Measurements from ENCODE around the gene MATCAP1.

The MATCAP1 gene

DNA sequence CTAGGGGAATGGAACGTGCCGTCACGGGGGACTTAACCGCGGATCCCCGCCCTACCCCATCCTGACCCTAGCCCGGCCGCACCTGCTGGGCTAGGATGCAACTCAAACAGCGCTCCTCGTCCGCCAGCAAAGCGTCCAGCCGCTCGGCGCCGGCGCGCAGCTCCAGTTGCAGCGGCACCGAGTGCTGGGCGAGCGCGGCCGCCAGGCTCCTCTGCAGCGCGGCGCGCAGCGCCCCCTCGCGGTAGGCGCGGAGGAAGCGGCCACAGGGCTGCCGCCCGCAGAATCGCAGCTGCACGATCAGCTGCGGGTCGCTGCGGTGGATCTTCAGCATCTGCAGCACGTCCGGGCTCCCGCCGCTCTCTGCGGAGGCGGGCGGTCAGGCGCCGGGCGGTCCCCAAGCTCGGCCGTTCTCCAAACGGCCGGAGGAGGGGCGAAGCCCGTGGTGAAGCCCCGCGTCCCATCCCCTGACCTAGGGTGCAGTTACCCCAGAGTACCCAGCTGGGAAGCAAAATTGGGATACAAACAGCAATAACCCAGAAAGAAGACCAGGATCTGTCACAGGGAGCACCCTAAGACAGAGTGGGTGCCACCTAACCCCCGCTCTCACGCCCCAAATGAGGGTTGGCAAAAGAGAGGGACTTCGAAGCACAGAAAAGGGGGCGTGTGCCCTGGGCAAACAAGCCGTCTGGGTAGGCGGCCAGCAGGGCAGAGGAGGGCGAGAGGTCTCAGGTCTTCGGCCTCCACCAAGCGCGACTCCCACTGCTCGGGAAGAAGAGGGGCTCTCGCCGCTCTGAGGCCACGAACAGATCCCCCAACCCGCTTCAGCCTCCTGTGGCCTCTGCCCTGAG lies 28.2 kb downstream of the MATCAP1 start:
- DNase-seq: peak; percentile 62

DNA sequence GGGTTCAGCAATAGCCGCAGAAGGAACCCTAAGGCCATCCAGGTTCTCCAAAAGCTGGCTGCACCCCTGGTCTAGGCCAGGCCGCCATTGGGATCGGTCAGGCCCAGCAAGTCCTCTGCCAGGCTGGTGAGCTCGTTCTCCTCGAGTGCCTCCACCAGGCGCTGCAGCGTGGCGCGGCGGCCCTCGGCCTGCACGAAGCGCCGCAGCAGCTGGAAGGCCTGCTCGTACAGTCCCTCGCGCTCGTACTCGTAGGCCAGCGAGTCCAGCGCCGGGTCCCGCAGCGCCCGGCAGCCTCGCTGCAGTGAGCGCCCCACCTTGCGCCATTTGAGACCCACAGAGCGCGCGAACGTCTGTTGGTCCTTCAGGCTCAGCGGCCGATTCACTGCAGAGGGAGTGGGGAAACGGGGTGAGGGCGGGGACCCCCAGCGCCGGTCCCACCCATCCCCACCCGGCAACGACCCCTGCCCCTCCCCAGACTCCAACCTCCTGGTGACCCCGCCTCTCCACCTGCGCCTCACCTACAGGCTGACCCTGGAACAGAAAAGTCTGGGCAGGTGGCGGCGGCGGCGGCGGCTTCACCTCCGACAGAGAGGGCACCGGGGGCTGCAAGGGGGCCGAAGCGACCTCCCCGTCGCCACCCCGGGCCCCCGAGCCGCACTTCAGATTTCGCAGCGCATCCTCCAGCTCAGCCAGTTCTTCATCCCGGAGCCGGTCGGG lies 29.0 kb downstream of the MATCAP1 start:
- DNase-seq: no peak

DNA sequence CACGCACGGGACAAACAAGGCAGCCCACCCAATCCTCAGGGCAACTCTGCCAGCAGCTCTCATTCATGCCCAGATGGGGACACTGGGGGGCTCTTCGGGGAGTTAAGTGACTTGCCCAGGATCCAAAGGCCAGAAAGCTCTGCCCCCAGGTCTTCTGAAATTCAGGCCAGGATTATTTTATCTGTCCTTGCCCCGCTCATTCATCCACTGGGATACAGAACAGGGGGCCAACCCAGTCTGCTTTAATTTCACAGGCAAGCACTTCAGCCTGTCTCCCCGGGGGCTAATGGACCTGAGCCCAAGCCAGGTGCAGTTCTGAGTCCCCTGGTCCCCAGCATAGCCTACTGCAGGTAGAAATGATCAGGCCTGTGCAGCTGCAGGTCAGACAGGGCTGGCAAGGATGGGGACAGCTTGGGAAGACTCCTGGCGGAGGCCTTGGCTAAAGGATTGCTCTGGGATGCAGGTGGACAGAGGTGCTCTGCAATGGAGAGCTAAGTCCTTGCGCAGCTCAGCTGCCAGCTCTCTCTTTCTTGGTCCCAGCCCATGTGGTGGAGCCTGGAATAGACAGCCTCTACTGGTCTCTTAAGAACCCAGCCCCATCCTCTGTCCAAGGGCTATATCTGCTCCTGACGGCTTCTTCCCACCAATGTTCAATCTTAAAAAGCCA lies 32.2 kb downstream of the MATCAP1 start:
- no peak for DNase-seq

DNA sequence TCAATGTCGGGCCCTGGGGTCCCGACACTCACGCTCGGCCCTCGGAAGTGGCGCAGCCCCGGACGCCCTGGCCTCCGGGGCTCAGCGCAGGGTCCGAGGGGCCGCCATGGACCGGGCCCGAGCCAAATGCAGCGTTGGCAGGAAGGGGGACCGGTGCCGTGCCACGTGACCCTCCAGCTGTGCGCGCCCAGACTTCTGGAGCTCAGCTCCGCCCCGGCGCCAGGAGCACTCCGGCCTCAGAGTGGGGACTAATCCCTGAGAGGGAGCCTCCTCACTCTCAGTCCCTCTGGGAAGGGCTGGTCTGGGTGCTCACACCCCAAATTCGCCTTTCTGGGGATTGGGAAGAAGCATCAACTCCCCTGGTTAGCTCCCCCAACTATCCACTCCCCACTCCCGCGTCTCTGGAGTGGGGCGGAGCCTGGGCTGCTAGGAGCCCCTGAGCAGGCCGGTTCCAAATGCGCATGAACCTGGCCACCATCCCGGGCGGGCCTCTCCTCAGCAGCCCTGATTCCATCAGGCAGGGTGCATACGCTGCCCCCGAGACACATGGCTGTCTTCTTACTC lies 32.8 kb downstream of the MATCAP1 start, which contains the start of gene B3GNT9:
TSS of gene B3GNT9 (minus strand) at position 166 of the 564 bp plus-strand sequence. CDS start 513 bp downstream, outside the sequence.
- DNase-seq: peak; percentile 75

DNA sequence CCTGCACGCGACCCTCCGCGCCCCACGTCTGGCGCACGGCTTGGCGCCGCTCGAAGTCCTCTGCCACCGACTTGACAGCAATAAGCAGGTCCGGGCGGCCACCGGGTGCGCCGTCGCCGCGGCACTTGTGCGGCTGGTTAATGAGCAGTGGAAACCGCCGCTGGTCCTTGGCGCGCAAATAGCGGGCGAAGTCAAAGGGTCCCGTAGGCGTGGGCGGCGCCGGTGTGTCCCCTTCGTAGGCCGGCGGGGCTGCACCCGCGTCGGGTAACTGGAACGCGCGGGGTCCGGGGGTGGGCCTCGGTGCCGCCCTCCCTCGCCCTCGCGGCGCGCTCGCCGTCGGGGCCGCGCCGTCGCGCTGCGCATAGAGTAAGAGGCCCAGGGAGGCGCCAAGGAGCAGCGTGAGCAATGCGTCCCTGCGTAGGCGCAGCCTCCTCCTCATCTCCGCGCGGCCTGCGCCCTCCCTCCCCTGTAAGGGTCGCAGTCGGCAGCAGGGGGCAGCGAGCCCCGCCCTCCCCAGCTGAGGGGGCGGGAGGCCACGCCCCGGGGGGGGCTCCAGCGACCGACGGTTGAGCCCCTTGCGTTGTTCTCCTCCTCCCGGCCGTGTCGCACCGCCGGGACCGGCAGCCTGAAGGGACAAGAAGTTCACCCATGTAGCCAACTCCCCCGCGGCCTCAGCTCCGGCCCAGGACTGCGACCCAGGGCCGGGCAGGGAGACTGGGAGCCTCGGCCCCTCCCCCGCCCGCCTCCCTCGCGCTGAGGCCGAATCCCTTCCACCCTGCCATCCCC lies 33.5 kb downstream of the MATCAP1 start:
- DNase-seq: peak; percentile 78

DNA sequence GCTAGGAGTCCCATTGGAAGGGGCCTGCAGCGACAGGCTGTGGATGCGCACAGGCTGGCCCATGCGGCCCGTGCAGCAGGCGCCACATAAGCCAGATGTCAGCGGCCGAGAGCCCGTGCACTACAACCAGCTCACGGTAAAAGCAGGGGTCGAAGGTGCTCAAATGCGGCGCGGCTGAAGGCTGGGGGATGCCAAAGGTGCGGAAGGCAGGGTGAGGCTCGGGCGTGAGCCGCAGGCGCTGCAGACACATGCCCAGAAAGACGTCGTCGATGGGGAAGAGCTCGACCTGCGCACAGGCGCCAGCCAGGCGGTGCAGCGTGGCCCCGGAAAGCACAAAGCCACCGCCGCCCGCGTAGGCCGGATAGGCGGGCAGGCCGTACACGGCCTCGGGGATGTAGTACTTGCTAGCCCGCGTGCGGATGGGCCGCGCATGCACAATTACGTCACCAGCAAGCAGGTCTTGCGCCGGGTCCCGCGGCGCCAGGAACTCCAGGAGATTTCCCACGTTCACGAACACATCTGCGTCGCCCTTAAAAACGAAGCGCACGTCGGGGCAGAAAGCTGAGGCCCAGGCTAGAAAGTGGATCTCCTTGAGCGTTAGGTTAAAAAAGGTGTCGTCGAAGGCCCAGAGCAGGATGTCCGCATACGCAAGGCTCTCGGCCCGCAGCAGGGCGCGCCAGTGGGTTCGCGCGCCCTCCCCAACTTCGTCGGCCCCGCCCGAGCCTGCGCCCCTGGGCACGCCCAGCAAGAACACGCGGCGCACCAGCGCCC lies 34.3 kb downstream of the MATCAP1 start:
- no peak for DNase-seq

DNA sequence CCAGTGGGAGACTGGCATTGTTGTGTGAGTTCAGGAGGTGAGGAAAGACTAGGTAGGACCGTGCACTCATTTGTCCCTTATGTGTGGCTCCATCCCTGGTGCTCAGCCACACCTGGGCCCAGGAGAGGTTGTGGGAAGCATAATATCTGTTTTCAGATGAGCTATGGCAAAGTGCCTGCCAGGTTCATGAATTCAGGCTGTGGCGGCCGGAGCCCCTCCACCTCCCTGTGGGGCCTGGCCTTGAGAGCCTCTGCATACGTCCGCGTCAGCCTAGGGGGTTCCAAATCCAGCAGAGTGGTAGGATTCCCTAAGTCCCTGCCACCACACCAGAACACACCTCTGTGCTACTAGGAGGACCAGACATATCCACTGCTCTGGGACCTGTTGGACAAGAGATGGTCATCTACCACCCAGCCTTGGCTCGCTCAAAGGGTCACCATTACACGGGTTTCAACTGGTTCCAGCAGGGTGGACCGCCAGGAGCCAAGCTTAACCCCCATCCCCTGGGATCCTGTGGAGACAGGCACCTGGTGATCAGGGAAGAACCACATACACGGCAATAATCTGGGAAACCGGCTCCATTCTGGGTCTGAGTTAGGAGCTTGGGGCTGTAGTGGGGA lies 35.0 kb downstream of the MATCAP1 start:
- no peak for DNase-seq

DNA sequence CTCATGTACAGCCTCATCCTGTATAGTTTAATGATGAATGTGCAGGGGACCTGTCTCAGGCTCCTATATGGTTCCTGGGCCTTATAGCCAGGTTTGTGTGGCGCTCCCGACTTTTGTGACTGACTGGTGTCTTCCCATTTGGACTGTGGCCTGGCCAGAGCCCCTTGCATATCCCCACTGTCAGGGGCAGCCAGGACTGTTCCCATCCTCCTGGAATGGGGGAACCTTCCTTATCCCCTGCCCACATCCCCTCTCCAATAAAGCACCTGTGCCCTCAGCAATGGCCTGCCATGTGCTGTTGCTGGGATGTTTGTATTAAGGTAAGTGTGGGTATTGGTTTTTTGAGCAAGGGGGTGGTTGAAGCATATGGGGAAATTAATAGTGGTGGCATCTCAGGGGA lies 35.5 kb downstream of the MATCAP1 start:
- DNase-seq: no peak

DNA sequence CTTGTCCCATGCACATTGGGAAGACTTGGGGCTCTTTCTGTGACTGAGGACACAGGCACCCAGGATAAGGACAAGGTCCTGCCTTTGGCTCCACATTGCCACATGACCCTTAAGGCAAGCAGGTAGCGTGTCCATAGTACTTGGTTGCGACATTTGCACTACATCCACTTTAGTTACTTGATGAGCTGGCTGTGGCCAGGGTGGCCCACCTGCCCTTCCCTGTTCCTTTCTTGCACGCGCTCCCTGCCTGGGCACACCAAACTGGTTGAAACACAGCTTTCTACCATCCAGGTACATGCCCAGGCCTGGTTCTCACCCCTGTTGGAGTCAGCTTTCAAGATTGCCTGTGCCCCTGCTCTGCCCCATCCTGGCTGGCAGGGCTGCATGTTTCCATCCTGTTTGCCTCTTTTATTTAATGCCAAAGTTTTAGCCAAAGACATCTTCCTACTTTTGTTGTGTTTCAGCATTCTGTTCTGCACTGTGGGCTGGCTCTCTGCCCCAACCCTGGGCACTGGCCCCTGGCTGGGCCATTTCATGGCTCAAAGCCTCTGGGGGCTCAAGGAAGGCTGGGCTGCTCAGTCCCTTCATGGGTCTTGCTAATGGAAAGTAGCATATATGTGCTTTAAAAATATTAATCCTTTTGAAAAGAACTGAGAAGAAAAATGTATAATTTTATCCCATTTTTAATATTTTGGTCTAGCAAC lies 36.2 kb downstream of the MATCAP1 start:
- no peak for DNase-seq

DNA sequence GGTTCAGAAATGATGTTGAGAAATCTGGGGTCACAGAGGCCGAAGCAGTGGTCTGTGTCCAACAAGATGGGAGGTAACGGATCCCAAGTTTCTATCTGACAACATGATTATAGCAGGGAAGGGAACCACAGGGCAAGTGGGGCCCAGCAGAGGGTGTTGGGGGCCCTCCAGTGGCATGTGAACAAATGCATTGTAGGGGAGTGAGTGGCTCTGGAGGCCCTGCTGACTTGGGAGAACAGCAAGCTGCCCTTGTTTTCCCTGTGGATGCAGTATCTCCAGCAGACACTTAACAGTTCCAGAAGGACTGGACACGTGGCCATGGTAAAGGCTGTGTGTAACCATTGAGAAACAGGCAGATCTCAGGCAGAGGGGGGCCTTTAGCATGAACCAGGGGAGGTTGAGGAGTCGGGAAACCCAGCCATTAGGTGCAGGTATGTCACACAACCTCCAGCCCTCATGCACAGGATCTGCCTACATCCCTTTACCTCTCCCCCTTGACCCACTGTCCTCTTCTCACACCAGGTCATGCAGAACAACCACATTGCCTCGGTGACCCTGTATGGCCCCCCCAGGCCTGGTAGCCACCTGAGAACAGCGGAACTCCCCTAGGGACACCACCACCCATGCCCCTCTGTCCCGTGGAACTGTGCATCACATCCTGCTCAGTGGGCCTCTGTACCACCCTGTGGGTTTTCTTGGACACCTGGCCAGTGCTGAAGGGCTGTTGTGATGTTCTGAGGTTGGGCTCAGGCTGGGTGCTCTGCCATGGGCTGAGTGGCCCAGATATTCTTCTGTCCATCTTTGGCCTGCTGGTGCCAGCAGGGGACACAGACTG lies 37.0 kb downstream of the MATCAP1 start:
- no peak for DNase-seq

DNA sequence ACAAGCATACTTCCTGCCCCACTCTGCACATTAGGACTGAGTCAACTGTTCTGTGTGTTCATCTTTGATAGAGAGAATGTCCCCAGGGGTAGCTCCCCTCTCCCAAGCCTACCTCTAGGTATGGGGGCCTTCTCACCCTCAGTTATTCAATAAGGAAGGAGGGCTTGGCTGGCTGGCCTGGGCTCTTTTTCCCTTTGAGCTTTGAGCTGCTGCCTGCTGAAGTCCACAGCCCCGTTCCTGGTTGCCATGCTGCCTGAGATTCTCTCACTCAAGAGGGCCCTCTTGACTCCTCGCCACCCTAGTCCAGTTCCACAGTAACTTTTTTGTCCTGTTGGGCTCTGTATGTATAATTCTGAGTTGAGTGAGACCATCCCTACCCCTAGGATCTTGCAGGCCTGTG lies 38.0 kb downstream of the MATCAP1 start:
- no peak for DNase-seq

DNA sequence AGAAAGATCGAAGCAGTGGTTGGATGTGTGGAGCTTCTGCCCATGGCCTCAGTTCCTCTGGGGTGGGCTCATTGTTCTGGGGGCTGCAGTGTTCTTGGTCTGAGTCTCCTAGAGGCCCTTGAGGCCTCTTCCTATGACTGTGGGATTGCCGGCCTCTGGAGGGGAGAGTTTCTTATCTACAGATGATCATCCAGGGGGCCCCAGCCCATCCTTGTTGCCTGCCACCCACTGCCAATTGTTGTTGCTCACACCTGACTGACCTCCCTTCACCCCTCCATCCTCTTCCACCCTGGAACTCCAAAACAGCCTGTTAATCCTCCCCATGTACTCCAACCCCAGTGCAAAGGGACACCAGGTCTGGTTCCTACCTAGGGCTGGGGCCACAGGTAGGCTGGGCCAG lies 38.8 kb downstream of the MATCAP1 start:
- no peak for DNase-seq

DNA sequence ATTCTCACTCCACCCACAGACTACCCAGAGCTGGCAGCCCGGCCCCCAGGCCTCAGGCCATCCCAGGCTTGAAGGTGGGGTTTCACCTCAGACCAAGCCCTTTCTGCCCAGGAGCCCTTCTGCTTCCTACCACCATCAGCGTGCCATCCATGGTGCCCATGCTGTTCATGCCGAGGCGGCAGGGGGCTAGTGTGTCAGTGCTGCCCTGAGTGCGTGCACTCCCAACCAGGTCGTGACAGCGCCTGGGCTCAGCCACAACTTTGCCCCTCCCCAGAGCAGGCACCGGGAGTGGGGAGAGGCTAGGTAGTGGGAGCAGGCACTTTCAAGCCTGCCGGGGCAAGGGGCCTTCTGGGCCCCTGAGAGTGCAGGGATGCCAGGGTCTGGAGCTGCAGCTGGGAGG lies 41.4 kb downstream of the MATCAP1 start:
- DNase-seq: no peak

DNA sequence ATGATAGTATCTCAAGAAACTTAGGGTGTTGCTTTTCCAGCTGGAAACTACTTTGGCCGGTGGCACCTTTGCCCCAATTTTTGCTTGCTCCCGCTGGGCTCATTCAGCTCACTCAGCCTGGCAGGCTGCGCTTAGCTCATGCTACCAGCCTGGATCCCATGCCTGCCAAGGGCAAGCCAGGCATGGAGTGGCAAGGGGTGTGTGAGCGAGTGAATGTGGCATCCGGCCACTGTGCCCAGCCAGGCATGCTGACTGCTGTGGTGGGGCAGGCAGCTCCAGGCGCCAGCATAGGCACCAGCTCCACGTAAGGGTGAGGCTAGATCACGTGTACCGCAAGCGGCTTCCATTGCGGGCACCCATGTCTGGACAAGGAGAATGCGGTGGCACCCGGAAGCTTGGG lies 42.4 kb downstream of the MATCAP1 start:
- DNase-seq: no peak

DNA sequence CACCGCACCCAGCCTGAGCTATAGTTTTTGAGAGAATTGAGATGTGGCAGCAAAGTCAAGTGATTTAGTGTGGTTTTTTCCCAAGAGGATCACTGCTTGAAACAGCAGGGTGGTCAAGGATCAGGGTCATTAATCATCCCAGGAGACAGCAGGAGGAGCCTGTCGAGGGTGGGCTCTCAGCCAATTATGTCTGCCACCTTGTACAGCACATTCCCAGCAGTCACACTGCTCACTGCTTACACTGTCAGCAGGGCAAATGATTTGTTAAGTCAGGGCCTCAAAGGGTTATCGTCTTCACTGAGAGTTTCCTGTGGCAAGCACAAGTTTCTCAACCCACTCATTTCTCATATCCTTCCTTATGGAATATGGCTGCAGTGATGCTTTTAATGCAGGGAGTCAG lies 46.2 kb downstream of the MATCAP1 start:
- DNase-seq: no peak

DNA sequence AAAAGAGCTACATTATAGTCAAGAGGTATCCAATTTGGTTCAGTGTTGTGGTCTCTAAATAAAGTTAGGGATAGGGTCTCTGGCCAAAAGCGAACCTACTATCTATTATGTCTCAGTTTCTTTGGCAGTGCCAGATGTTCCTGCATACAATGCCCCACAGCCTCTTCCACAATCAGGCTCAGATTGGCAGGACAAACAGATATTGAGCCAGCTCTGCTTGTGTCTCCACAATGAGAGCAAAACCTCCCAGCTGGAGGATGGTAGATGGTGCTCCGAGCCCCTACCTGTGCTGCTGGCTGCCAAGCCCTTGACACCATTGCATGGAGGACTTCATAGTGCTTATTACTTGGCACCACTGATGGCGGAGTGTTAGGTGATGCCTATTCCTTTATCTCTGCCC lies 54.3 kb downstream of the MATCAP1 start:
- no peak for DNase-seq

DNA sequence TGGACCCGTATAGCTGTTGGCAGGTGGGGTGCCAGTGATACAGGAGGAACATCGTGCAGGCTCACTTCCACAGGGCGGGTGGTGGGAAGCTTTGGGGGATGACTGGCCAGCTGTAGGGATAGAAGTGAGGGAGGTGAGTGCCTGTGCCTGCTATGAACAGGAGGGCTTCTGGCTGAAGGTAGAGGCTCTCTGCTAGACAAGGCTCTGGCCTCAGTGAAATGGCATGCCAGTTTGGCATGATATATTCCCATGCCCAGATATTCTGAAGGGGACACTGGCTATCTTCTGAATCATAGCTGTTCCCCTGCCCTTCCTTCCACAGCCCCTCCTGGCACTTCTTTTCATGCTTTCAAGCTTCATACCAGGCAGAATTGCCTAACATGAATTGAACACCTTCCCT lies 54.9 kb downstream of the MATCAP1 start:
- no peak for DNase-seq

DNA sequence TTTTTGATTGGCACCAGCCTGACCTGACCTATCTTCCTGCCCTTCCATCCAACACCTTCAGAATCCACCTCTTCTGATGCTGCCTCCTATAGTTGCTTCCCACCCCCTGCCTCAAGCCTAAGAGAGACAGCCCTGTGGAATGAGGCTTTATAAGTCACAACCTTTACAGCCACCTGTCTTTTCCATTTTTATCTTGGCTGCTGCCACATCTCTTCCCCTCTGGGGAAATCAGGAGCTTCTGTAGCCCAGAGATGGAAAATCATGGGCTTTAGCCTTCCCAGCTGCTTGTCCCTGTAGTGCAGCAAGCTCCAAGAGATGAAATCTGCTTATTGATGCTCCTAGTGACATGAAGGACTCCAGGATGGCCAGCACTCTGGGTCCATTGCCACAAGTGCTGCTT lies 55.3 kb downstream of the MATCAP1 start:
- no peak for DNase-seq

Measured in fibroblast of skin of right quadriceps (primary cell).